GM18907 (cell line): Measurements from ENCODE around the gene SLC8A1.

Experiments used
- ATAC-seq: cut with Tn5 transposase; IDR thresholded peaks from one replicate; pipeline ENCODE4 v1.9.1; 2021; ENCODE audit warnings: mild to moderate bottlenecking, moderate library complexity; ENCODE audit not compliant: unreplicated experiment

SLC8A1 gene

DNA sequence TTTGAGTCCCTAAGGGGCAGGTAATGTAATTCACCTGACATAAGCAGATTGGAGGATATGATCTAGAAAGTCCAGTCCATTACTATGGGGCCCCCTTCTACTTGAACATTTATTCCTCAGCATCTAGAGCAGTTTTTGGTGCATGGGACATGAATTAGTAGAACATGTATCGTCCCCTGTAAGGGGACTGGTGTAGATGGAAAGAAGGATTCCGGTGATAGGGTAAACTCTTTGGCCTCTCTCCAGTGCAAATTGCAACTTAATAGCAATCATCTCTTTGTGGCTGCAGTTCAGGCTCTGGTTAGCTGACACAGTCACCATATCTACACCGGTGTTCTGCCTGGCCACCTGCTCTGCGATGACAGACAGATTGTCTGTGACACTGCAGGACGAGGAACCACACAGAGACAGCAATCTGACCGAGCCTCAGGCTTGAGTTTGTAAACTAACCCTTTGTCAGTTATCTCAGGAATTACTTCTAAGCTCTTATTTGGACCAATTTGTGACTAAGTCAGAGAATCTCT, 6.4 kb upstream of the SLC8A1 start:
- ATAC-seq: no peak

DNA sequence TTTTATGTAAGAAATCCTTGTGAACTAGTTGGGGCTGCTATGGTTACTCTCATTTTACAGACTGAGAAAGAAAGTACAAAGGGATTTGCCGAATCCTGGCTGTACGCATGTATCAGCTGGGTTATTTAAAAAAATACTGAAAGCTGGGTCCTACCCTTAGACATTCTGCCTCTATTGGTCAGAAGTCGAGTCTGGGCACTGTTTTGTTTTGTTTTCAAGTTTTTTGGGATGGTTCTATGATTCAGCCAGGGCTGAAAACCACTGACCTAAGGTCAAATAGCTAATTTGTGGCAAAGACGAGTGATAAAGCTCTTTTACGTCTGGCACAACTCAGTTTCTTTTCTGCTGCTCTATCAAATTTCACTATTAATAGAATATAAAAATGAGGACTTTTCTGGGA, 5.9 kb upstream of the SLC8A1 start:
- ATAC-seq: no peak

DNA sequence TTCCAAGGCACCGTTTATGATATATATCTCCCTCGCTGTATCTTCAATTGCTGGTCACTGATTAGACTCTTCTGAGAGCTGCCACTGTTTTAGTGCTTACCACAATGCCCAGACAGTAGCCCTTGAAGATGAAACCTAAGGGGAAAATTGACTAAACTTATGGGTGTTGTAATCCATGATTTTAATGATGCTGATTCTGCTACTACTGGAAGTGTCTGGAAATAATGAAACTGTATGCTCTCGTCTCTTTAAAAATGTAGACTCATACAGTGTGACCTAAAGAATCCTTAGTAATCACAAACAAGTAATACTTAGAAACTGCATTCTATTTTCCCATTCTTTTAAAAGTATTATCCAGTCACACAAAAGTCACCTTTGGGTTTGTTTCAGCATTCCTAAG, 5.5 kb upstream of the SLC8A1 start:
- ATAC-seq: no peak

DNA sequence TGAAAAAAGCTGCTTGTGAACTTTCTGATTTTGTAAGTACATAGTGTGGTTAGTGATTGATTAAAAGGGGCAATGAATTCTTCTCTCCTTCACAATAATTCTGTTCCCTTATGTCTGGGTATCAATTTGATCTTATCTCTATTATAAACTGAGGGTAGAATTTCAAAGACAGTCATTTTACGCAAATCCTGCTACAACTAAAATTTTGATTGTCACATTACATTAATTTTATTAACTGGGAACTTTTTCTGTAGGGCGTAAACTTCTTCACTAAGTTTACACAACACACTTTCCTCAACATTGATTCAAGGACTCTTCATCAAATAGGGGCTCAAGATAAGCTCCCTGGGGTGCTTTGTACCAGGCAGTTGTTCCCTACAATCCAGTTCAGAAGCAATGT, 5.0 kb upstream of the SLC8A1 start:
- no peak for ATAC-seq

DNA sequence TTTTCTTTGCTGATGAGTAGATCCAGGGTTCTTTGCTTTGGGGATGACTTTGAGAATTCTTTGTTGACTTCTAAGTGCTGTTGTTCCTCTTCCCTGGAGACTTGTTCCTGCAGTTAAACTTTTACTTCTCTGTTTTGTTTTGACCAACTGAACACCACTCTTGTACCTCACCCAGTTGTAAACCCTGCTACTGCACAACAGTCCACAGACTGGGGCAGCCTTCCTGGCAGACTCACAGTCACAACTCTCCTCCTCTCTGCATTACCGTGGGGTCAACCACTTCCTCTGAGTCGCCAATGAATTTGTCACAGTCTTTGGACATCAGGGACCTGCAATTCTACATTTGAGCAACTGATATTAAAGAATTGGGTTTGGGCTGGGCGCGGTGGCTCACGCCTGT, 3.8 kb upstream of the SLC8A1 start:
- no peak for ATAC-seq

DNA sequence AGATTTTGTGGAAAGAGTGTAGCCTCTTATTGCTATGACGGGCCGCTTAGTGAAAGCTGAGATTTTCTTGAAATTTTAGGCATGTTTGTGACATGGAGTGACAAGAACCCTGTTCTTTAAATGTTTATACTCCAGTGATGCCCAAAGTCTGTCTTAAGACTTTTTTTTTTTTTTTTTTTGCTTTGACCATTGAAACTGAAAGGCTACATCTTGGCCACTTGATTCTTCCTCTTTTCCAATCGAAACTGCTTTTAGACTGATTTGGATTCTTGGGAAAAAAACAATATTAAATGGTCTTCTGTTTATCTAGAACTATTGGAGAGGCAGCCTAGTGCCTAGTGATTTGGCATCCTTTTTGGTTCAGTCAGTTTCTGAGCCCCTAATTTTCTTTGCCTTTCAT, 2.4 kb upstream of the SLC8A1 start:
- no peak for ATAC-seq

DNA sequence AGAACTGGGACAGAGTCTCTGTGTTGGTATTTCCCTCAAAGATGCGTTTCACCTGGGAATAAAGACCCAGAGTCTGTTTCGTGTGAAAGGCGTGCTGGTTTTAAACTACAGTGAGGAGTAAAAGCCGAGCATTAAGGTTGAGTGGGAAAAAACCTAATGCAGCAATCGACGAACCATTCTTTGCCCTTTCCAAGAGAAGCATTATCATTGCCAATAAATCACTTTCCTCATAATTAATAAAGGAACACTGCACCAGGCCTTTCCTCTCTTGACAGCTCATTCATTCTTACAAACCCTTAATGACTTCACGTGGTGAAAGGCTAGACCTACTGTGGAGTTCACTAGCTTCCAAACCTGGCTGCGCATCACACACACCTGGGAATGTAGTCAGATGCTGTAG, 896 bp upstream of the SLC8A1 start:
- ATAC-seq: no peak

DNA sequence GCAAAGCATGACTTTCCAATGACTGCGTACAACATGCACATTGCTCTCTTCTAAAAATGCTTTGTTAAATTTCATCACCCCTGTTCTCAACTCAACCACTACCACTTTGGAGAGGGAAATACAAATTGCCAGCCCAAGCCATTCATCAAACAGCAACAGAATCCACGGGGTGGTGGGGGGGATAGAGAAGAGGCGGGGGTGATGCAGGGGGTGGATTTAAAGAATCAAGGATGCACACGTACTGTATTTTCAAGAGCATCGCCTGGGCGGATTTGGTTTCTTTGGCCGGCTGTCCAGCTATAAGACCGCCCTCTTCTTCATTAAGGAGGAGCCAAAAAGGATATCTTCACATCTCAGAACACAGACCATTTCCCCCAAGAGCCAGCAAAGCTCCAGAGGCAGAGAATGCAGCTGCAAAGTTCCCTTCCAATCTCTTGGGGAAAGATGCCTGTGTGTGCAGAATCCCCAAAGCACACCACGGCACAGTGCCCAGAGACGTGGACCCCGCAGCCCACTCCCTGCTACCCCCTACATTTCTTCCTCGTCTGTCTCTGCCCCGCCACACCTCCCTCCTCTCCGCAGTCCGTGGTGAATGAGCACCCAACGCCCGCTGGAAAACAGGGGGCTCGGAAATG, 977 bp downstream of the SLC8A1 start:
- no peak for ATAC-seq

DNA sequence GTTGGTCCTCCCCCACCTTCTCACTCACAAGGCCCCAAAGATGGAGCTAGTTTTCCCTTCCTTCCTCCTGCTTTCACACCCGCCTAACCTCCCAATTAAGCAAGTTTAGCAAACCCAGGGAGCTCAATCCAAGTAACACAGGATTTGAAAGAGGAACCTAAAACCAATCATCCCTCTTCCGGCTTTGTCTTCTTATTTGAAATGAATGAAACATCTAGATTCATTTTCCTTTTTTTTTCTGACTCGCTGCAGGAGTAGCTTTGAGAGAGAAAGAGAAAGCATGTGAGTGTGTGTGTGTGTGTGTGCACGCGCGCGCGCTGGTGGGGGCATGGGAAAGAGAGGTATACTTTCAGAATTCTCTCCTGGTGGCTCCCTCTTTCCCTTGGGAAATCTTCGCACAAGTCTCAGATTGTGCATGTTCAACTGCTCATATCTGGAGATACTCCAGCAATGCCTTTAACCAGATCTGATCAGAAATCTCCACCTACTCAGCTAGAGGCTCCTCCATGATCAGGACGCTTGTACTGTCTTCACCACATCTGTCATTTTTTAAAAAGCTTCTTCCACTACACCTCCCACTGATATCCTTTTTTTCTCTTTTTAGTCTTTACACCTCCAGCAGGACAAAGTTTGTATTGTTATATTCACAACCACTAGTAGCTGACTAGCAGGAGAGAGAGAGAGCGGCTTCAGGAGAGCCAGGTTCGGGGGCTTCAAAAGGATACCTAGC, 1.7 kb downstream of the SLC8A1 start:
- no peak for ATAC-seq

DNA sequence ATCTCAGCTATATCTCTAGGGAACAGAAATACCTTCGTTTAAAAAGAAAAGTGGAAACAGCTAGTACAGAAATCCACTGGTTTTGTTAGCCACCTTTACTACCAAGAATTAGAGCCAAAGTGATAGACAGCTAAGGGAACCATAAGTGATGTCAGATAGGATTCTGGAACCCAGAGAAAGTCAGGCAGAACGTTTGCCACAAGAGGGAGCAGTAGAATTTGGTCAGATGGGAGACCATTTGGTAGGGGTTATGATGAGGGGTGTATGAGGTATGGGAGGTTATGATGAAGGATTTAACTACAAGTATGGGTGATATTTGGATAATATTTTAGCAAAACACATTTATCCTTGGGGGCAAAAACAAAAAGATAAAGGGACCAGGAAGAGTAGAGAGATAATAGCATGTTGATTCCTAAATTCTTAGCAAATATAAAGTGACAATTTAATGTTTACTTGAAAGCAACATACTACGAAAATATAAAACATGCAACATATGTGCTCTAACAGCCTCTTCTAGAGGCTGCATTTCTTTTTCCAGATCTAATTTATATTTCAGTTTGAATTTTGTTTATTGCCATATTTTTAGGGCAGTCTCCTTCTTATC, 3.3 kb downstream of the SLC8A1 start:
- peak; percentile 44 for ATAC-seq

DNA sequence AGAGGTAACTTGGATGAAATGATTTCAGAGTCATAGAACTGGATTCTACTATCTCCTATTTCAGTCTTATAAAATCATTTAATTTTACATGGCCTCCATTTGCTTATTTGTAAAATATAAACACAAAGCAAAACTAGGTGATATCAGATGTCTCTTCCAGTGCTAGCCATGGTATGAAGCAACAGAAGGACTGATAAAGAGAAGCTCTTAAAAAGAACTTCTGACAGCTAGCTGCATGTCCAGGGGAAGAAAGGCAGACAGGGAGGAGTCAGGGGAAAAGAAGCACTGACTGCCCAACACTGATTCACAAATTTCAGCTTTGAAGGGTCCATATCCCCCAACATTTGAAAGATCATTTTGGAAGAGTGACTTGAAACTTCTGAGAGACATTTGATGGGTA, 6.4 kb downstream of the SLC8A1 start:
- ATAC-seq: no peak

DNA sequence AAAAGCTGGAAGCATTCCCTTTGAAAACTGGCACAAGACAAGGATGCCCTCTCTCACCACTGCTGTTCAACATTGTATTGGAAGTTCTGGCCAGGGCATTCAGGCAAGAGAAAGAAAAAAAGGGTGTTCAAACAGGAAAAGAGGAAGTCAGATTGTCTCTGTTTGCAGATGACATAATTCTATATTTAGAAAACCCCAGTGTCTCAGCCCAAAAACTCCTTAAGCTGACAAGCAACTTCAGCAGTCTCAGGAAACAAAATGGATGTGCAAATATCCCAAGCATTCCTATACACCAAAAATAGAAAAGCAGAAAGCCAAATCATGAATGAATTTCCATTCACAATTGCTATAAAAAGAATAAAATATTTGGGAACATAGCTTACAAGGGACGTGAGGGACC, 11.1 kb downstream of the SLC8A1 start:
- no peak for ATAC-seq

DNA sequence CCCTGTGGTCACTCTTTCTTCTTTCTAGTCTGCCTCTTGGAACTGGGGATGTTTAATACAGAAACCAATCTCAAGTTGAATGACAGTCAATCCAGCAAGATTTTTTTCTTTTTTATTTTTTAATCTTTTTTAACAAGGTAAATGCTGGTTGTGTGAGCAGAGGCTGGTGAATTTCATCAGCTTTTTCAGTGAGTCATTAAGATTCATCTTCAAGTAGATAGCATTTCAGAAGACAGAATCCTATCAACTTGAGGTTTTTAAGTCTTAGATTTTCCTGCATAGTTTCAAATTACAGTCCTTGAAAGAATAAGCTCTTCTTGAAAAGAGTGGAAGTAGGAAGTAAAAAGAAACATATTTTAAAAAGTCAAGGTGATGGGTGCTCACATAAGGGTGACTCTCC, 12.4 kb downstream of the SLC8A1 start:
- ATAC-seq: no peak

DNA sequence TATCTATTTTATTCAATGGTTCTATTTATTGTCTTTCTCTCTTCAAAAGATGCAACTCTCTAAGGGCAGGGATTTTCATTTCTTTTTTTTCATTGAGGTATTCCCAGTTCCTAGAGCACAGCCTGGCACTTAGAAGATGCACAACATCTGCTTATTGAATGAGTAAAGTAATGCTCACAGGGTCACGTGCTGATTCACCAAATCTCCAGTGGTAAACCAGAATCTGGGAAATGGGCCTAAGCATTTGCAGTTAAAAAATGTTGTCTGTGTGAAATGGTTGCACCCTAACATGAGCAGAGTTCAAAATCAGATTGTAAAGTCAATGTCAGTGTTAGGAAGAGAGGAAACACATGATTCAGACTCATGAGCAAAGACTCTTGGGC, 15.8 kb downstream of the SLC8A1 start:
- no peak for ATAC-seq

DNA sequence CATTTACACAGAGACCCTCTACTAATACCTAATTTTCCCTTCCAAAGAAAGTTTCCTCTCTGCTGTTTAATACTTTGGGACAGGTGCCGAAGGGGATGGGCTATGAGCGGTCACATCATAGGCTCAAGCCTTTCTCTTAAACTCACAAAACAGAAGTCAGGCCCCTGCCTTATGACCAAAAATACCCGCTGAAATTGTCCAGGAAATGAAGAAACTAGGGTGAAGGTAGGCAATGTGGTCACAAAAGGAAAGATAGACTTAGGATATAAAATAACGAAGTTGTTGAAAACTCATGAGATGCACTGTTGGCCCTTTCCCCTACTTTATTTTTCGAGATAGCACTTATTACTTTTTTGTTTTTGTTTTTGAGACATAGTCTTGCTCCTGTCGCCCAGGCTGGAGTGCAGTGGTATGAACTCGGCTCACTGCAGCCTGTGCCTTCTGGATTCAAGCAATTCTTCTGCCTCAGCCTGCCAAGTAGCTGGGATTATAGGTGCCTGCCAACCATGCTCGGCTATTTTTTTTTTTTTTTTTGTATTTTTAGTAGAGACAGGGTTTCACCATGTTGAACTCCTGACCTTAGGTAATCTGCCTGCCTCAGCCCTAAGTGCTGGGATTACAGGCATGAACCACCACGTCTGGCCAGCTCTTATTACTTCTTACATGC, 16.3 kb downstream of the SLC8A1 start:
- no peak for ATAC-seq

DNA sequence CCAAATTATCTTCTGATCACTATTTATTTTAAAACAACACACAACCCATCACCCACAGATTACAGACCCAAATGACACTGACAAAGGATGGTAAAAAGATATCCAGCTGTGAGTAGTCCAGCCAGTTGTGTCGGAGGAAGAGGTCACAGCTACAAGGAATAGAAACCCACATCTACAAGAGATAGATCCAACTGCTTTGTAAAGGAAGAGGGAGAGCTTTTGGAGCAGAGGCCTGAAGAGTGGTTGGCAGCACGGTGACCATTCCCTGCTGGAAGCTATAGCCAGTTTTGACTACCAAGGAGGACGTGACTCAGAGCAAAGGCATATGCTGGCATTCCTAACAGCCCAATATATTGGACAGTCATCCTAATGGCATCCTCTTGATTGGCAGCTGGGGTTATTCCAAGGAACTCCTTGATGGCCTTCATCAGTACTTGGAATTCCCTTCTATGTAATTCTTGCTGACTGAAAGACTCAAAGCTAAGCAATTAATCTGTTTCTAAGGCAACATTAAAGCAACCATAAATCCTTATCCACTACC, 17.1 kb downstream of the SLC8A1 start:
- ATAC-seq: no peak

DNA sequence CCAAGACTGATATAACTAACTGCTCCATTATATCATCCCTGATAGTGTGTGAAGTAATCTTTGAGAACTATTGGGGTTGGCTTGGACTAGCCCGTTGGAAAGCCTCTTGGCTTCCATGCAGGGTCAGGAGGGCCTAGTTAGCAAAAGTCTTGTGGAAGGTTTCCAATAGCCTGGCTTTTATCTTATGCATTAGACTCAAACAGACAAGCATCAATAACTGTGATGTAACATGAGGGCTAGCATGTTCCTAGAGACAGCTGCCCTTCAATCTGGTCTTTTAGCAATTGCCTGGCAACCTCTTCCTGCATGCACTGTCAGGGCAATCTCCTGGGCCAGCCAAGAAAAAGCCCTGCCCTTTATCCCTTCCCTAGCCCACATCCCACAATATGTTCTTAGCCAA, 18.2 kb downstream of the SLC8A1 start:
- ATAC-seq: no peak

DNA sequence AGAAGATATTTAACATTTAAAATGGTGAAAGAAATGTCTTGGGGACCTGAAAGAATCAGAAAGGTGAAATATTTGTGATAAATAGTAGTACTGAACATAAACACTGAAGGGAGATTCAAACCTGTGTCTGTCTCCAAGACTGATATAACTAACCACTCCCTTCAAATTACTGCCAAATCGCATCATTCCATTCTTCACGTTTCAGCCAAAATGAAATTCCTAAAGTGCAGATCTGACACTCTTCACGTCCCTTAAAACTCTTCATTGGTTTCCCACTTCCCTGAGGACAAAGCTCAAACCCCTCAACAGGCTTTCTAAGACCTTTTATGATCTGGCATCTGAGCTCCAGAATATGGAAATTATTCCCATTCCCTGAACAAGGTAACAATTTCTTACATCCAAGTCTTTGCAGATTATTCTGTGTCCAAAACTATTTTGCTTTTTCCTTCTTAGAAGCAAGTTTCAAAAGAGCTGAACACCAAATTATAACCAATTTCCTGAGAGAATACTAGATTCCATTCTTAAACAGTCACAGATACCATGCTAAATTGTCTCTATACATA, 18.9 kb downstream of the SLC8A1 start:
- ATAC-seq: no peak

DNA sequence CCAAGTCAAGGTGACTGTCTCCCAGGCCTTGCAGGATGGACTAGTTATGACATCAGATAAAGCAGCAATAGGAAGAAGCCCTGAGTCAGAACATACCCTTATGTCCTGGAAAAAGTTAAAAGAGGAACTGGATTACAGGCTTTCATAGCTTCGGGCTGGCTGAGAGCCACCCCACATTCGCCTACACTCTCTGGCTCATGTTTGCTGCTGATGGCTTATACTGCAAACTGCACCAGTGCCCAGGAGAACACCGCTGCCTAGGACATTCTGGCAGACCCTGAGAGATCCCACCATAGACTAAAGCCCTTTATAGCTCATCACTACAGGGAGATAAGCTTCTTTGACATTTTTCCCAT, 20.3 kb downstream of the SLC8A1 start:
- no peak for ATAC-seq

DNA sequence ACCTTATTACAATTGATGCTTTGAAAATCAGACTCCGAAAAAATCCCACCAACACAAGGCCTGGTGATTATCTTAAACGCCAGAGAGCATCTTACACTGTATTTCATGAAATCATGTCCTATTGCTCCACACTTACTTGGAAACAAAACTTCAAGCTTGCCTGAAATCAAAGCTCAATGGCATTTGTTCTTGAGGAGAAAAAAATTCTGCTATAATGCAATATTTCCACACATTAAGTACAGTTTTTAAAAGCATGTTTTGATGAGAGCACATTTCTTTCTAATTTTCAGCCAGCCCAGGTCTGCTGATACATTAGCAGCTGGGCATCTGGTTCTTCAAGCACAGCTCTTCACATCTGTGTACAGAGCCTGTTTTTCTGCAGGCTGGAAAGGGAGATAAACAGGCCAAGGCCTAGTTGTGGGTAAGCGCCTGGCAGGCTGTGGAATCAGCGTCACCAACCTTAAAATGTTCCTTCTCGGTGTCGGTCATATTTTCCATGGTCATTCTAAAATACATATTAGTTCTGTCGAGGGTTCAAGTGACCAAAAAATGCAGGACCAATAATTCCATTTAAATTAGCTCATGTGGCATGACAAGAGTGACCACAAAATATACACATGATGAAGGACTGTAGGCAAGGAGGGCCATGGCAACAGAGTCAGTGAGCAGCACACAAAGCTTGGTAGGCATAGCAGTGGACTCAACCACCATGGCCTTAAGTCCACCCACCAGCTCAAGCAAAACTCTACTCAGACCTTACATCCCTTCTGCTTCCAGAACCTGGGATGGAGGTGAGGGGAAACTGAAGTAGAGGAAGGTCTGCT, 20.9 kb downstream of the SLC8A1 start:
- ATAC-seq: no peak
